ENCODE data around the gene CPEB1. TPM values are rescaled to one million over a fixed set of nuclear protein-coding genes. Genes with fewer than 3 reads are reported as not detected.

The CPEB1 gene
- total RNA-seq, 1 donor from 2014 or later: 15.4 TPM

DNA sequence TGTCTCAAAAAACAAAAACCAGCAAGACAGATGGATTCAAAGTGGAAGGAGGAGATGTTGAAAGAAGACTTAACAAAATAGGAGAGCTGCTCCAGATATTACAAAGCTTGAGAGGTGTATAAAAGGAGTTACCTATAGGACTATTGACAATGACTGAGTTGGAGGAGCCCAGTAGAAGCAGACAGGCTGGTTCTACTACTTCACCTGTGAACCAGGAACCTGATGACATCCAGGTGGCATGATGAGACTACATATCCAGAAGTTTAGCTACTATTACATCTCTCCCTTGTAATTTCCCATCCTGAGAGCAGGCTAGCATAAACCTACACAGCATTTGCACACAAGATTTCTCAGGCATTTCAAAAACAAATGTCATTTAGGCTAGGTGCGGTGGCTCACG, 49.3 kb downstream of the CPEB1 start:
- no peak for TF ChIP-seq EZH2 (IDR thresholded peaks at IDR 0.05; ENCODE audit: insufficient read depth, low read length)
- TF ChIP-seq, protein P1, sequence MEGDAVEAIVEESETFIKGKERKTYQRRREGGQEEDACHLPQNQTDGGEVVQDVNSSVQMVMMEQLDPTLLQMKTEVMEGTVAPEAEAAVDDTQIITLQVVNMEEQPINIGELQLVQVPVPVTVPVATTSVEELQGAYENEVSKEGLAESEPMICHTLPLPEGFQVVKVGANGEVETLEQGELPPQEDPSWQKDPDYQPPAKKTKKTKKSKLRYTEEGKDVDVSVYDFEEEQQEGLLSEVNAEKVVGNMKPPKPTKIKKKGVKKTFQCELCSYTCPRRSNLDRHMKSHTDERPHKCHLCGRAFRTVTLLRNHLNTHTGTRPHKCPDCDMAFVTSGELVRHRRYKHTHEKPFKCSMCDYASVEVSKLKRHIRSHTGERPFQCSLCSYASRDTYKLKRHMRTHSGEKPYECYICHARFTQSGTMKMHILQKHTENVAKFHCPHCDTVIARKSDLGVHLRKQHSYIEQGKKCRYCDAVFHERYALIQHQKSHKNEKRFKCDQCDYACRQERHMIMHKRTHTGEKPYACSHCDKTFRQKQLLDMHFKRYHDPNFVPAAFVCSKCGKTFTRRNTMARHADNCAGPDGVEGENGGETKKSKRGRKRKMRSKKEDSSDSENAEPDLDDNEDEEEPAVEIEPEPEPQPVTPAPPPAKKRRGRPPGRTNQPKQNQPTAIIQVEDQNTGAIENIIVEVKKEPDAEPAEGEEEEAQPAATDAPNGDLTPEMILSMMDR (IDR thresholded peaks at IDR 0.05; ENCODE audit: insufficient read depth, low read depth, low read length): no peak
- Mint-ChIP-seq H3K4me1 (ENCODE audit: low read depth, unreplicated experiment) (no peaks in the 10 kb centered on the region), H3K36me3 (ENCODE audit: low read depth, unreplicated experiment) (peaks cover 3% of the 10 kb centered on the region), H3K27me3 (ENCODE audit: low read depth, unreplicated experiment) (no peaks in the 10 kb centered on the region), H3K9me3 (ENCODE audit: unreplicated experiment) (no peaks in the 10 kb centered on the region), H3K27ac (ENCODE audit: unreplicated experiment) (no peak overlapping the region), H3K4me3 (ENCODE audit: unreplicated experiment) (no peak overlapping the region)
- no peaks in the 10 kb centered on the region for H3K9me3 ChIP-seq (ENCODE audit: insufficient read depth, low read depth, low read length)
- H3K4me1 ChIP-seq (ENCODE audit: insufficient read depth, low read length): no peaks in the 10 kb centered on the region
- H3K36me3 ChIP-seq (ENCODE audit: insufficient read depth, low read length): no peaks in the 10 kb centered on the region
- no peak overlapping the region for H3K4me3 ChIP-seq (ENCODE audit: insufficient read depth, low read depth, low read length)
- DNase-seq (ENCODE audit: low read depth) (no peak), FAIRE-seq (no peak)
- H2AFZ ChIP-seq (ENCODE audit: low read depth, low read length): no peak overlapping the region
- no peaks in the 10 kb centered on the region for H3K27me3 ChIP-seq (ENCODE audit: insufficient read depth, low read length)
- no peak overlapping the region for H3K9ac ChIP-seq (ENCODE audit: low read length)
- no peak overlapping the region for H3K4me2 ChIP-seq (ENCODE audit: low read length)
- no peaks in the 10 kb centered on the region for H4K20me1 ChIP-seq (ENCODE audit: insufficient read depth, low read length)
- H3K79me2 ChIP-seq (ENCODE audit: insufficient read depth, low read length): no peaks in the 10 kb centered on the region
- H3K27ac ChIP-seq (ENCODE audit: low read depth, low read length): no peak overlapping the region

DNA sequence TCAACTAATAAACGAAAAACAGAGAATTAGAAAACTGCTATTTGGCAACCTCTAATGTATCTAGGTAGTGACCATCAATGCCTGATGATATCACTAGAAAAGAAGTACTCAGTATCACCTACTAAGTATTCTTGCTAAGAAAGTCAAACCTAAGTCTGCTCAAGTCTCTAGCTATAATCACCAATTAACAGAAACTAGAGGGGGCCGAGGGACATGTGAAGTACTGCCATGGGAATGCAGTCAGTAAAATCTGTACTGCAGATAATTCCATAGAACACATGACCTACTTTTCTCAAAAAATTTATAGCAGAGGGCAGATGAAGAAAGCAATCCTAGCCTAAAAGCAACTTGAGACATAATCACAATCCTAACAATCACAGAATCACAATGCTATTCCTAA, 51.4 kb downstream of the CPEB1 start:
- DNase-seq (ENCODE audit: low read depth) (no peak), FAIRE-seq (no peak)
- H3K27me3 Mint-ChIP-seq (ENCODE audit: low read depth, unreplicated experiment): no peaks in the 10 kb centered on the region
- H3K4me3 ChIP-seq (ENCODE audit: insufficient read depth, low read depth, low read length): no peak overlapping the region
- no peaks in the 10 kb centered on the region for H3K9me3 ChIP-seq (ENCODE audit: insufficient read depth, low read depth, low read length)
- no peaks in the 10 kb centered on the region for H3K27me3 ChIP-seq (ENCODE audit: insufficient read depth, low read length)
- H3K36me3 Mint-ChIP-seq (ENCODE audit: low read depth, unreplicated experiment): peaks cover 3% of the 10 kb centered on the region
- no peak overlapping the region for H3K4me2 ChIP-seq (ENCODE audit: low read length)
- TF ChIP-seq, protein P1 (IDR thresholded peaks at IDR 0.05; ENCODE audit: insufficient read depth, low read depth, low read length): no peak
- TF ChIP-seq EZH2 (IDR thresholded peaks at IDR 0.05; ENCODE audit: insufficient read depth, low read length): no peak
- H3K79me2 ChIP-seq (ENCODE audit: insufficient read depth, low read length): no peaks in the 10 kb centered on the region
- H3K27ac ChIP-seq (ENCODE audit: low read depth, low read length): no peak overlapping the region
- H3K9me3 Mint-ChIP-seq (ENCODE audit: unreplicated experiment): no peaks in the 10 kb centered on the region
- H3K4me1 ChIP-seq (ENCODE audit: insufficient read depth, low read length): no peaks in the 10 kb centered on the region
- H3K4me1 Mint-ChIP-seq (ENCODE audit: low read depth, unreplicated experiment): no peaks in the 10 kb centered on the region
- no peaks in the 10 kb centered on the region for H3K36me3 ChIP-seq (ENCODE audit: insufficient read depth, low read length)
- H3K9ac ChIP-seq (ENCODE audit: low read length): no peak overlapping the region
- no peak overlapping the region for H3K27ac Mint-ChIP-seq (ENCODE audit: unreplicated experiment)
- H2AFZ ChIP-seq (ENCODE audit: low read depth, low read length): no peak overlapping the region
- H4K20me1 ChIP-seq (ENCODE audit: insufficient read depth, low read length): no peaks in the 10 kb centered on the region
- H3K4me3 Mint-ChIP-seq (ENCODE audit: unreplicated experiment): no peak overlapping the region

DNA sequence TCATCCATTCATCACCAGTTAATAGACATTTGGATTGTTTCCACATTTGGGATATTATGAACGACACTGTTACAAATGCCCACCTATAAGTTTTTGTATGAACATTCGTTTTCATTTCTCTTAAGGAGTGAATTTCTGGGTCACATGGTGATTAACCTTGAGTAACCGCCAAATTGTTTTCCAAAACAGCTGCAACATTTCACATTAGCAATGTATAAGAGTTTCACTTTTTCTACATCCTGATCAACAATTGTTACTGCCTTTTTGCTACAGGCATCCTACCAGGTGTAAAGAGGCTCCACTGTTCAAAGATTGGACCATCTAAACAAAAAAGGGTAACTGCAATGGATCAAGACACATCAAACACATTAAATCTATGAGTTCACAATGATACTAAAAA, 52.0 kb downstream of the CPEB1 start:
- Mint-ChIP-seq H3K9me3 (ENCODE audit: unreplicated experiment) (no peaks in the 10 kb centered on the region), H3K27ac (ENCODE audit: unreplicated experiment) (no peak overlapping the region), H3K27me3 (ENCODE audit: low read depth, unreplicated experiment) (no peaks in the 10 kb centered on the region), H3K4me1 (ENCODE audit: low read depth, unreplicated experiment) (no peaks in the 10 kb centered on the region), H3K36me3 (ENCODE audit: low read depth, unreplicated experiment) (peaks cover 3% of the 10 kb centered on the region), H3K4me3 (ENCODE audit: unreplicated experiment) (no peak overlapping the region)
- TF ChIP-seq, protein P1 (IDR thresholded peaks at IDR 0.05; ENCODE audit: insufficient read depth, low read depth, low read length): no peak
- TF ChIP-seq EZH2 (IDR thresholded peaks at IDR 0.05; ENCODE audit: insufficient read depth, low read length): no peak
- DNase-seq (ENCODE audit: low read depth) (no peak), FAIRE-seq (no peak)
- H3K4me1 ChIP-seq (ENCODE audit: insufficient read depth, low read length): no peaks in the 10 kb centered on the region
- no peaks in the 10 kb centered on the region for H4K20me1 ChIP-seq (ENCODE audit: insufficient read depth, low read length)
- no peak overlapping the region for H3K27ac ChIP-seq (ENCODE audit: low read depth, low read length)
- H3K9me3 ChIP-seq (ENCODE audit: insufficient read depth, low read depth, low read length): no peaks in the 10 kb centered on the region
- no peaks in the 10 kb centered on the region for H3K36me3 ChIP-seq (ENCODE audit: insufficient read depth, low read length)
- H3K79me2 ChIP-seq (ENCODE audit: insufficient read depth, low read length): no peaks in the 10 kb centered on the region
- no peak overlapping the region for H3K9ac ChIP-seq (ENCODE audit: low read length)
- H3K4me3 ChIP-seq (ENCODE audit: insufficient read depth, low read depth, low read length): no peak overlapping the region
- H2AFZ ChIP-seq (ENCODE audit: low read depth, low read length): no peak overlapping the region
- H3K27me3 ChIP-seq (ENCODE audit: insufficient read depth, low read length): no peaks in the 10 kb centered on the region
- no peak overlapping the region for H3K4me2 ChIP-seq (ENCODE audit: low read length)
